ENCODE results near the gene NUDT19. TPM values are rescaled to one million over a fixed set of nuclear protein-coding genes. Genes with fewer than 3 reads are reported as not detected.
"Not testable (repeated sequence)": the region's sequence is repeated elsewhere in the genome, so short reads cannot be mapped to it uniquely, and the experiment has no call there.

The NUDT19 gene
- total RNA-seq, 1 donor from 2014 or later = 3.2 TPM

- peaks cover 4% of the 10 kb centered on the region for H3K9me3 Mint-ChIP-seq (ENCODE audit: unreplicated experiment)
- no peak for DNase-seq
- peaks cover 9% of the 10 kb centered on the region for H3K36me3 Mint-ChIP-seq (ENCODE audit: unreplicated experiment)
These were observed 10.4 kb downstream of the NUDT19 start for GRCh38 chr19:32702010-32702409.

DNA sequence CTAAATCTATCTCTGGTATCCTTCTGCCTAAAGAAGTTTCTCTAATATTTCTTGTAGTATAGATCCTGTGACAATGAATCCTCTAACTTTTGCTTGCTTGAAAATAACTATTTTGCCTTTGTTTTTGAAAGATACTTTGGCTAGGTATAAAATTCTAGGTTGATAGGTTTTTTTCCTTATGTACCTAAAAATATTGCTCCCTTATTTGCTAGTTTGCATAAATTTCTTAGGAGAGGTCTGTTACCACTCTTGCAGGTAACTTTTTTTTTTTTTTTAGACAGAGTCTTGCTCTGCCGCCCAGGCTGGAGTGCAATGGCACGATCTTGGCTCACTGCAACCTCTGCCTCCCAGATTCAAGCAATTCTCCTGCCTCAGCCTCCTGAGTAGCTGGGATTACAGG, 12.4 kb downstream of the NUDT19 start:
- peak overlapping the region; percentile 34 for H3K4me3 Mint-ChIP-seq (ENCODE audit: unreplicated experiment)
- not testable (repeated sequence) for H3K36me3 Mint-ChIP-seq (ENCODE audit: unreplicated experiment); H3K27ac Mint-ChIP-seq (ENCODE audit: unreplicated experiment); H3K4me1 Mint-ChIP-seq (ENCODE audit: low read depth, unreplicated experiment); H3K9me3 Mint-ChIP-seq (ENCODE audit: unreplicated experiment); DNase-seq; H3K27me3 Mint-ChIP-seq (ENCODE audit: unreplicated experiment)

More at GRCh38 chr19:32702010-32702409, 10.4 kb downstream of the NUDT19 start:
- no peak for TF ChIP-seq CTCF (IDR thresholded peaks at IDR 0.05; ENCODE audit: partially characterized antibody, unreplicated experiment)
- H3K27me3 Mint-ChIP-seq (ENCODE audit: unreplicated experiment) = peaks cover 2% of the 10 kb centered on the region
- H3K4me1 Mint-ChIP-seq (ENCODE audit: low read depth, unreplicated experiment) = no peaks in the 10 kb centered on the region
- no peak overlapping the region for H3K27ac Mint-ChIP-seq (ENCODE audit: unreplicated experiment)
- H3K4me3 Mint-ChIP-seq (ENCODE audit: unreplicated experiment) = no peak overlapping the region

DNA sequence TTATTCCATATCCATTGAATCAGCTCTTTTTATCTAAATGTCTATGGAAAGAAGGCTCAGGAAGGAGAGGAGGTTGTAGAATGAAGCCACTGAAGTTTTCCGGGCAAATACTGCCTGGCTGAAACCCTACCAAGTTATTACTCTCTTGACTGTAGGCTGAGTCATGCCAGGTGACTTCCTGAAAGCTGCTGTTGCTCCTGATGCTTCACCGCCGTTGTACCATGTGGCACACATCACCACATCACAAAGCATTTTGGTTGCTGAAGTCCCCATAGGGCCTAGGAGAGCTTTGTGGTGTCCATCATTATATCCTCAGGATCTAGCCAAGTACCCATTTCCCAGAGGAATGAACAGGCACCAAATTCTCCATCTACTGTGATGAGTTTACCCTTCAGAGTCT, 16.8 kb downstream of the NUDT19 start:
- Mint-ChIP-seq H3K4me3 (ENCODE audit: unreplicated experiment) (no peak overlapping the region), H3K9me3 (ENCODE audit: unreplicated experiment) (peaks cover 2% of the 10 kb centered on the region), H3K27me3 (ENCODE audit: unreplicated experiment) (peaks cover 2% of the 10 kb centered on the region), H3K36me3 (ENCODE audit: unreplicated experiment) (peaks cover 9% of the 10 kb centered on the region), H3K4me1 (ENCODE audit: low read depth, unreplicated experiment) (no peaks in the 10 kb centered on the region), H3K27ac (ENCODE audit: unreplicated experiment) (no peak overlapping the region)
- TF ChIP-seq CTCF (IDR thresholded peaks at IDR 0.05; ENCODE audit: partially characterized antibody, unreplicated experiment) = no peak
- DNase-seq = no peak

GRCh38 chr19:32709032-32709431, 17.4 kb downstream of the NUDT19 start:
- Mint-ChIP-seq H3K9me3 (ENCODE audit: unreplicated experiment) (peaks cover 2% of the 10 kb centered on the region), H3K27me3 (ENCODE audit: unreplicated experiment) (peaks cover 2% of the 10 kb centered on the region), H3K27ac (ENCODE audit: unreplicated experiment) (no peak overlapping the region), H3K36me3 (ENCODE audit: unreplicated experiment) (peaks cover 6% of the 10 kb centered on the region), H3K4me3 (ENCODE audit: unreplicated experiment) (no peak overlapping the region), H3K4me1 (ENCODE audit: low read depth, unreplicated experiment) (no peaks in the 10 kb centered on the region)
- DNase-seq = no peak
- TF ChIP-seq CTCF (IDR thresholded peaks at IDR 0.05; ENCODE audit: partially characterized antibody, unreplicated experiment) = no peak

DNA sequence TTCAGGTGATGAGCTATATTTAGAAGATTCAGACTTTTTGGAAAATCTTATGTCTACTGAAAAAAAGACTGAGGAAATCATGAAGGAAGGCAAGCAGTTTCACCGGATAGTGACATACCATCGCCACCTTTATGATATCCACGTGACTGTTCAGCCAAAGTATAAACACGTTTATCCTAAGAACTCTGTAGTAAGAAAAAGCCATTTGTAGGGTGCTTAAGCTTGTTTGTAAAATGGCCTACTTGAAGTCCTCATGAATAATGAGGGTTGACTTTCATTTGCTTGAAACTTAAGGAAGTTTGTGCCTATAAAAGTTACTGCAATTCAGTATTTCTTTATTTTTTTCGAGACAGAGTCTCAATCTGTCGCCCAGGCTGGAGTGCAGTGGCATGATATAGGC, 20.1 kb downstream of the NUDT19 start:
- no peak for DNase-seq
- TF ChIP-seq CTCF (IDR thresholded peaks at IDR 0.05; ENCODE audit: partially characterized antibody, unreplicated experiment) = no peak
- Mint-ChIP-seq H3K9me3 (ENCODE audit: unreplicated experiment) (no peaks in the 10 kb centered on the region), H3K27me3 (ENCODE audit: unreplicated experiment) (peaks cover 2% of the 10 kb centered on the region), H3K4me3 (ENCODE audit: unreplicated experiment) (no peak overlapping the region), H3K27ac (ENCODE audit: unreplicated experiment) (no peak overlapping the region), H3K36me3 (ENCODE audit: unreplicated experiment) (no peaks in the 10 kb centered on the region), H3K4me1 (ENCODE audit: low read depth, unreplicated experiment) (no peaks in the 10 kb centered on the region)

DNA sequence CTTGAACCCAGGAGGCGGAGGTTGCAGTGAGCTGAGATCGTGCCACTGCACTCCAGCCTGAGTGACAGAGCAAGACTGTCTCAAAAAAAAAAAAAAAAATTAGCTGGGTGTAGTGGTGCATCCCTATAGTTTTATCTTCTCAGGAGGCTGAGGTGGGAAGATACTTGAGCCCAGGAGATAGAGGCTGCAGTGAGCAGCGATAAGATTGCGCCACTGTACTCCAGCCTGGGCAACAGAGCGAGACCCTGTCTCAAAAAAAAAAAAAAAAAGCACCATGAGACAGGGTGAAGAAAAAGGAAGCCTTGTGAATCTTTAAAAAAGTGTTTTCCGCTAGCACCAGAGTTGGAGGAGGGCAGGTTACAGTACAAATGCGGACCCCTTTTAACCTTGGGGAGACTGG, 24.6 kb downstream of the NUDT19 start:
- not testable (repeated sequence) for H3K4me1 Mint-ChIP-seq (ENCODE audit: low read depth, unreplicated experiment); DNase-seq; H3K9me3 Mint-ChIP-seq (ENCODE audit: unreplicated experiment); H3K4me3 Mint-ChIP-seq (ENCODE audit: unreplicated experiment); H3K27me3 Mint-ChIP-seq (ENCODE audit: unreplicated experiment); H3K27ac Mint-ChIP-seq (ENCODE audit: unreplicated experiment); H3K36me3 Mint-ChIP-seq (ENCODE audit: unreplicated experiment)
